Stimulated activated CD8-positive, alpha-beta memory T cell treated with anti-CD3 and anti-CD28 coated beads, Interleukin-12 subunit alpha, Interleukin-12 subunit beta, amount 100 ng/mL, for 1 hour (primary cell): Measurements from ENCODE around the gene AP3S1.

Experiments
- DNase-seq: peaks from one replicate; pipeline ENCODE4 v3.0.0-alpha.2; 2020; ENCODE audit warnings: low read depth

AP3S1 gene

DNA sequence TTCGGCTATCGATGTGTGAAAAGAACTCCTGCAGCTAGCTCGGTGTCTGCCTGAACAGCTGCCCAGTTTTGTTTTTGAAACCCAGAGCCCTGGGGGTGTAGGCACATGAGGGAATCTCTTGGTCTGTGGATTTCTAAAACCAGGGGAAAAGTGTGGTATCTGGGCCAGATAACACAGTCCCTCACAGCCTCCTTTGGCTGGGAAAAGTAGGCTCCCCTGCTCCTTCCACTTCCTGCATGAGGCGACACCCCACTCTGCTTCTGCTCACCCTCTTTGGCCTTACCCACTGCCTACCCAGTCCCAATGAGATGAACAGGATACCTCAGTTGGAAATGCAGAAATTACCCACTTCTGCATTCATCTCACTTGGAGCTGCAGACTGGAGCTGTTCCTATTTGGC, 15.8 kb upstream of the AP3S1 start:
- no peak for DNase-seq

DNA sequence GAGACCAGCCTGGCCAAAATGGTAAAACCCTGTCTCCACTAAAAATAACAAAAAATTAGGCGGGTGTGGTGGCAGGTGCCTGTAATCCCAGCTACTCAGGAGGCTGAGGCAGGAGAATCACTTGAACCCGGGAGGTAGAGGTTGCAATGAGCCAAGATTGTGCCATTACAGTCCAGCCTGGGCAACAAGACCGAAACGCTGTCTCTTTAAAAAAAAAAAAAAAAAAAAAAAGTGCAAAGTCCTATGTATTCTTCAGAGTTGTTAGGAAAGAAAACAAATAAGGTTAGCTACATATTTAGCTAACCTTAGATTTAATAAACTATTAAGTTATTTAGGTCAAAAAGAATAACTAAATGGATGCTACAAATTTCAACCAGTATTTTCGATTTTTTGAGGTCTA, 11.8 kb upstream of the AP3S1 start:
- DNase-seq: no peak

DNA sequence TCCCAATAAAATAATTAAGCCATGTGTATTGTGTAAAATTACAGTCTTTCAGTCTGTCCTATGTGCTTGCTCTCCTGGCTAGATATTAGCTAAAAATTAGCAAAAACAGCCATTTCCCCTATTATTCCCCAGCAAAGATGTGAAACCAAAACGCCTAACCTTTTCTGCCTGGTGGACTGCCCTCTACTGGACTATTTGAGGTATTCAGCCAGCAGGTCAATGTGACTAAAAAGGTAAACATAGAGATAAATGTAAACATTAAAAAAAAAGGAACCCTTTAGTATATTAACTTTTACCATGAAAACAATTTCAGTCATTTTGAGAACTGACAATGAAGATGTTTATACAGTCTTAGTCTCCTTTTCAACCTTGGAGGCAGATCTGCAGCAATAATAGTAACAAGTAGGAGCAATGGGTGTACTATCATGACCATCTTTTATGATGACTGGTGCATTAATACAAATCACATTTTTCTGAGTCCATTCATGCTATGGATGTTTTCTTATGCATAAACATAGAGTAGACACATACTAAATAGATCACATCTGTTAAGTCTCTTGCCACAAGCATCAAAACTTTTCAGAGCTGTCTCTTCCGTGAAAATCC, 10.5 kb upstream of the AP3S1 start:
- DNase-seq: peak; percentile 18

DNA sequence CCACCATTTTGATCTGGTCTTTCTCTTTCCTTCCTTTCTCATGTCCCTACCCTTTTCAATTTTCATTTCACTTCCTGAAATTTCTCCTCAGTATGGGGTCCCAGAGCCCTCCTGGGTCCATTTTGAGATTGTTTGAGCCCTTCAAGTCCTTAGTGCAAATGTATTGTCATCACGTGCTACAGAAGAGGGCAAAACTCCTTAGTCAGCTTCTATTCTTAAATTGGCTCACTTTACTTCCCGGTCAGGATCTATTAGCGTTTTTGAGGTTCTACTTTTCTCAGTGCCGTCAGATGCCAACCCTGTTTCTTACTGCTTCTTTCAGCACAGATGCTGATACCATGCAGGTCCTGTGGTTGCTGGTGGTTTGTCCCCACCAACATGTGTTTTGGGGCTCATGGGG, 6.3 kb upstream of the AP3S1 start:
- no peak for DNase-seq

DNA sequence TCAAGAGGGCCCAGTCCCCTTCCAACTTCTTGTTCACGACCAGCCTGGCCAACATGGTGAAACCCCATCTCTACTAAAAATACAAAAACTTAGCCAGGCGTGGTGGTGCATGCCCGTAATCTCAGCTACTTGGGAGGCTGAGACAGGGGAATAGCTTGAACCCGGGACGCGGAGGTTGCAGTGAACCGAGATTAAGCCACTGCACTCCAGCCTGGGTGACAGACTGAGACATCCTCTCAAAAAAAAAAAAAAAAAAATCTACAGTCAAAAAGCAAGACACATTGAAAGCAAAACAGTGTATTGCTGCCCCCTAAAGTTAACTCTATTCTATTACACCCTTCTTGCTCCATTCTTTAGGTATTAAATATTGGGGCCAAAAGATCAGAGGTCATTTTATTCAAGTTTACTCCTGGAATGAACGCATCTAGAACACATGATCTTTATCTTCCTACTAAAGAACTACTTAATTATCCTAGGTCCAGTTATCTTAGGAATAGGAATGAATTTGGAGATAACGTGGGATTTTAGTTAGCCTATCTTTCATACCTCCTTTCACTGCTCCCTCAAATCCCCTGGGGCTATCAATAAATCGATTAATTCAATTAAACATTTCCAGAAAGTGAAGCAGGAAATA, 2.7 kb upstream of the AP3S1 start:
- DNase-seq: no peak

DNA sequence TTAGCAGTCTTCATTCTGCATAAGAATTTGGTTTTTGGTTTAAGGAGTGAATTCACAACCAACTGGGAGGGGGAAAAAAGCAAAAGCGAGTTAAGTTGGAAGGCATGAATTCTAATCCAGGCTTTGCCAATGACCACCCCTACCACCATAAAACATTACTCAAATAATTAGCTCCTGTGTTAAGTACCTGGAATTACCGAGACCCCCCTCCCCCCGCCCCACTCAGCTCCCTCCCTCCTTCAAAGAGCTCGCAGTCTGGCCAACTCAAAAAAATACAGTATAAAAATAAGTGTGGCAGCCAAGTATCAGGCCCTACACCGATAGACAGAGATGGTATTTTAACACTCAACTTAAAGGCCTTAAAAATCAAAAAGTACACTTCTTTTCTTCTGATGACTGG, 862 bp upstream of the AP3S1 start:
- no peak for DNase-seq

DNA sequence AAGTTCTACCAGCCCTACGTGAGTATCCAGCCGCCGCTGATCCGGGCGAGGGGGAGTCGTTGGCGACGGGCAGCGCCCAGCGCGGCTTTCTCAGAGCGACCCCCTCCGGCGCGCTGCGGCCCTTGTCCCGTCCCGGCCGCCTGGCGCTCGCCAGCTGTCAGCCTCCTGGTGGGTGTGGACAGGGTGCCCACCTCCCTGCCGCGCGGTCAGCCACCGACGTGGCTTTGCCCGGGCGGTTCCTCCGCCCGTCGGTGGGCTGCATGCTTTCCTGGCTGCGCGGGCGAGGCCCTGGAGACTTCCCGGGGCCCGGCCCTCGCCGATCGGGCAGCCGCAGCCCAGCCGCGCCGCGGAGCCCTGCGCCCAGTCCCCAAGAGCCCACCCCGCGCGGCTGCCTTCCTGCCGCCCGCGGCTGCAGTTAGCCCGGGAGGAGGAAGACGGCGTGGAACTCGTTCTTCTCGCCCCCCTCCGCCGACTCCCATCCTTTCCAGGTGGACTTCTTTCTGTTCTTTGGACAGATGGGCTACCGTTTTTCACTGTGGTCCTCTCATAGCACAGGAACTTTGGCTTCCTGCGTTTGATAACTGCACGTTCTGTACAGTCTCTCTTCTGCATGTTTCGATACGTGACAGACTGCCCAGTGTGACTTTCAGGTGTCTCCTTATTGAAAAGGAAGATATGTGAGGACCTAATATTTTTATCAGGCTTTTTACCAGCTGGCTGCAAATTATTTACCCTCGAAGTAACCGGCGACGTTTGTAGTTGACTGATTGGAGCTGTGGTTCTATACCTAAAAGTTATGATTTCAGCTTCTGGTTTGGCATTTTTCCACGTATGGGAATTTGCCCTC, 577 bp downstream of the AP3S1 start:
- no peak for DNase-seq

DNA sequence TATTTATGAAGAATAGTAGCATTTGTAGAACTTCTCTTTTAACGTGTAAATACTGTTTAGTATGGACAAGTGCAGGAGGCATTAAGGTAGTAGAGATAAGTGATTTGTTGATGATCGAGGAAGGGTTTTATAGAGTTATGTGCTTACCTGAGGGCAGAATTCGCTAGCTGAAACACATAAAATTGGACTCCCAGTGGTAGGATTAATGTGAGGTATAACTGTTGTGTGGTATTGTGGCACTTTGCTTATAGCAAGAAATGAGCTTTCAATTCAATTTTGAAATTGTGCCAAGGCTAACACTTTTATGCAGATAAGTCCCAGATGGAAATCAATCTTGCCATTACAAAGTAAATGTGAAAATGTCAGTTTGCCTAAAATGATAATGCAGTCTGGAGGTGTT, 1.2 kb downstream of the AP3S1 start:
- no peak for DNase-seq

DNA sequence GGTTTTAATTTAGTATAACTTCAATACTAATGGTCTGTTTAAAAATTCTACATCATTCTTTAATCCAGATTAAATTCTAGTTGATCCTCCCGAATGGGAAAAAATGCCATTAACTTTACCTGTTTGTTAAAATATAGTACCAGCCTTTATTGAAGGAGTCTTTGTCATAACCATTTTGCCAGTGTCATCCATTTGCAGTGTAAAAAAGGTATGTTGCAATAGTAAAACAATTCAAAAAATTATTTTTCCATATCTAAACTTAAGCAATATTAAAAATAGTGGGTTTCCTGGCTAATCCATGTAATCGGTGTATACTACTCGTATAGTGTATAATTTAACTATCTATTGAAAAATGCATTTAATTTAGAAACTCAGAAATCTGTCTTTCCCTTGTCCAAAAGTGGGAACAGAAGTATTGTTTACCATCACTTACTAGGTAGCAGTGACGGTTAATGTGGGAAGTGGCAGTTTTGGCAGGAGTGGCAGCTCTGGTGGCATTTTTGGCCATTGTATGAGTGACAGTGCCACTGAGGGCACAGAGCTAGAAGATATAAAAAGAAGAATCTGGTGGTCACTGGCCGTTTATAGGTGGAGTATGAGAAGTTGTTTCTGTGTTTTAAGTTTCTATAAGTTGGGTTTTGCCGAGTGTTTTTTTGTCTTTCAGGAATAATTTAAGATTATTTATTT, 1.9 kb downstream of the AP3S1 start:
- no peak for DNase-seq

DNA sequence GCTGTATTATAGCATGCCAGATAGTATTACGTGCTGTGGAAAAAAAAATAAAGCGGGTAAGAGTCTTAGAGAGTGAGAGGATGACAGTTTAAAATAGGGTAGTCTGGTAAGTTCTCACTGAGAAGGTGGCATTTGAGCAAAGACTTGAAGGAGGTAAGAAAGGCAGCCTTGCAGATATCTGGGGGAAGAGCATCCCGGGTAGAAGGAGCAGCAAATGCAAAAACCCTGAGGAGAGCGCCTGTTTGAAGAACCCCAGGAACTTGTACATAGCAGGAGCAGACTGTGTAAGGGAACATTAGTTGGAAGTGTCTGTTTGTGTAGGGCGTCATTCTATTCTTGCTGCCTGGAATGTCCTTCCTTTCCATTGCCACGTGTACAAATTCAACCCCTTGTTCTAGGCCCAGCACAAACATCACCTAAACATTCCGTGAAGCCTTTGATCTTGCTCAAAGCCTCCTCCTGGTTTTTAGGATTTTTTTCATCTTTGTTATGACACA, 2.6 kb downstream of the AP3S1 start:
- no peak for DNase-seq

DNA sequence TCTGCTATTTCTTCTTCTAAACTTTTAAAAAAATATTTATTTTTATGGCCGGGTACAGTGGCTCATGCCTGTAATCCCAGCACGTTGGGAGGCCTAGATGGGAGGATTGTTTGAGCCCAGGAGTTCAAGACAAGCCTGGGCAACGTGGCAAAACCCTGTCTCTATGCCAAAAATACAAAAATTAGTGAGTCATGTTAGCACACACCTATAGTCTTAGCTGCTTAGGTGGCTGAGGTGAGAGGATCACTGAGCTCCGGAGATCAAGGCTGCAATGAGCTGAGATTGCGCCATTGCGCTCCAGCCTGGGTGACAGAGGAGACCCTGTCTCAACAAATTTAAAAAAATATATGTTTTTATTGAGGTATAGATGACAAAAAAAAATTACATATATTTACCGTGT, 5.6 kb downstream of the AP3S1 start:
- no peak for DNase-seq

DNA sequence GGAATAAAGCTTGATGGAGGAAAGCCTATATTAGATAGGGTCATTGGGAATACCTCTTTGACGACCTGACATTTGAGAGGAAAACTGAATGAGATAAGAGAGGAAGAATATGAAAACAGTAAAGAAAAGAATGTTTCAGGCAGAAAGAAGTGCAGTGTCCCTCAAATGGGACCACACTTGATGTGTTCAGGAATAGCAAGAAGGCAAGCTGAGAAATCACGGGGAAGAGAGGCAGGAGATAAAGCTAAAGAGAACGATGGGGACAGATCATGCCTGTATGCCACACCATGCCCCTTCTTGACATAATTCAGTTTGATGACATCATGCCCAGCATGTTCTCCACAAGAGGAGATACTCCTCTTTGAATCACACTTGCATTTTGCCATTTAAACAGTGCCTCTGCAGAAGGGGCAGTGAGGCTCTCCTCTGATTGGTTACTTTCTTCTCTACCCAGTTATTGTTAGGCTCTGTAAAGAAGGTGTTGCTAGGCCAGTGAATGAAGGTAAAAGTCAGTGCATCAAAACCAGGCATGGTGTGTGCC, 7.6 kb downstream of the AP3S1 start:
- DNase-seq: no peak

DNA sequence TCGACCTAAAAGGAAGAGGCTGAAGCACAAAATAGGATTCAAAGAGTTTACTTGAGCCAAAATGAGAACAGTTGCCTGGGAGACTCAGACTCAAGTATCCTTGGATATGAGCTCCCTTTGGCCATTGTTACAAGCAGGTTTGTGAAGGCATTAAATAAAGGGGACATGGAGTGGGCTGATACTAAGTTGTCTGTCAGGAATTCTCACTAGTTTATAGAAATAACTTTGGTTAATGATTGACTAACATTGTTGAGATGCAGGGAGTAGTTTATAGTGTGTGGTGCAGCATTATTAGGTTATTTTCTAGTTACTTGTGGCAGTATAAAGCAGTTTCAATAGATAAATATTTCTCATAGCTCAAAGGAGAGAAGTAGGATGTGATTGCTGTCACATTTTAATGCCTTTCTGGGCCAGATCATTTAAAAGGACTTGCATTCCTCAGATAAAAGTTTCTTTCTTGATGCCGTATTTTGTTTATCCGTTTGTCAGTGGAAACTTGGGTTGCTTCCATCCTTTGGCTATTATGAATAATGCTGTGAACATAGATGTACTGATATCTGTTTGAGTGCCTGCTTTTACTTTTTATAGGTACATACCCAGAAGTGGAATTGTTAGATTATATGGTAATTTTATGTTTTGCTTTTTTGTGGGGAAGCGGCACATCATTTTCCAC, 9.1 kb downstream of the AP3S1 start:
- DNase-seq: no peak

DNA sequence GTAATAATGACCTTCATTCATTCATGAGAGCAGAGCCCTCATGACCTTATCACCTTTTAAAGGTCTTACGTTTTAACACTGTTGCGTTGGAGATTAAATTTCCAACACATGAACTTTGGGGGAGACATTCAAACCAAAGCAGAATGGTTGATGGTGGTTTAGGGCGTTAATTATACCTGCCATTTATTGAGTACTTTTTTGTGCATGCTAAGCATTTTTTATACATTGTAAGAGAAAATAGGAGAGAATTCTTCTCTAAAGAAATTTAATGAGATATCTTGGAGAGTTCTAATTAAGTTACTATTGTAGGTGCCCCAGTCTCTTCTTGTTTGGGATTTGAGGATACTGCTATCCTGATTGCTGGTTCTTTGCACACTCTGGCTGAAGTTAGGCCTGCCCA, 12.4 kb downstream of the AP3S1 start:
- DNase-seq: no peak

DNA sequence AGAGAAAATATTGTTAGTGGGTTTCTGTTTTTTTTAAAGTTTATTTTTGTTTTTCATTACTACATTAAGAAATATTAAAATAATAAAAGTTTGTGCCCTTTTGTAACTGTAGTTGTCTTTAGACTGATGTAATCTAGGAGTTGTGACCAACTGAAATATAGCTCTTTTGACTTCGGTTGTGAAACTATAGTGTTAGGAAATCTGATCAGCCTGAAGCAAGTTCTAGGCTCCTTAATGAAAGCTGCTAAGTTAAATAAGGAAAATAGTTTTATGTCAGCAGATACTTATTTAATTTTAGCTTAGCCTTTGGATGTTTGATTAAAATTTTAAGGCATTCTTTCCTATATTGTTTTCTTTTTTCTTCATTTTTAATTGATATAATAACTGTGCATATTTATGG, 14.2 kb downstream of the AP3S1 start:
- no peak for DNase-seq

DNA sequence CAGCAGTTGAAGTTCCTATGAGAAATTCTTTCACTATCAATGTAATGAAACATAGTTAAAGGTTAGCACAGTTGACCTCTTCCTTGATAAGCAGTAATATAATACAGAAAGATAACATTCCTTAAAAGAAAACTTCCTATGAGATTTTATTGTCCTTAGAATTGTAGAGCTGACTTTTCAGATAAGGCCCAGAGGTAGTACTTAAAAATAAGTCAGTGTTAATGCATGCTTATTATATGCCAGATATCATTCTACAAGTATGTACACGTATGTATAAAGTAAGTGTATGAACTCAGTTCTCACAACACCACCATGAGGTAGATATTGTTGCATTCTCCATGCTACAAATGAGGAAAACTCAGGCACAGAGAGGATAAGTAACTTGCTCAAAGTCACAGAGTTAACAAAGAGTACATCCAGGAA, 15.3 kb downstream of the AP3S1 start:
- DNase-seq: no peak

DNA sequence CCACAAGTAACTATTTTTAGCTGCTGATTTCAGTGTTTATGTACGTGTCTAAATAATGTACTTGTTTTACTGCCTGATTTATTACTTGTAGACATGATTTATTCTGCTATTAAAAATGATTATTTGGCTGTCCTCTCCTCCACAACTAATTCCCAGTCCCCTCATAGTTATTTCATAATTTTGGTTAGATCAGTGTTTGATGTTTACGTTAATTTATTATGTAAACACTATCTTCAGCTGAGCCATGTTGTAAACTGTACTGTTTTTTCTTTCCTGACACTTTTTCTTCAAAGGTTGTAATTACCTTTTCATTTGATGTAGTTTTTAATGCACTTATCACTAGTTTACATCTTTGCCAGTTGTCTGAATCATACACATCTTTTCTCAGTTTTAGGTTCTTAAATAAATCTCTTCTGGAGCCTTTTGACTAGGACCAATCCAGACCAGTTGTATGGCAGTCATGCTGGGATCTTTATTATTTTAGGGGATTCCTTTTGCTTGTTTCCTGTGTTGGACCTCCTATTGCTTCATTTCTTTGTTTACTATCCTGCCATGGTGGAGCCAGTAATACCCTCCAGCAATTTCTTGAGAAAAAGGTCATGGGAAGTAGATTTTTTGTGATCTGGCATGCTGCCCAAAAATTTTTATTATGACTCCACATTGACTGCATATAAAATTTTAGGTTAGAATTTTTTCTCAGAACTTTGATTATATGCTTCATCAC, 16.1 kb downstream of the AP3S1 start:
- DNase-seq: no peak

DNA sequence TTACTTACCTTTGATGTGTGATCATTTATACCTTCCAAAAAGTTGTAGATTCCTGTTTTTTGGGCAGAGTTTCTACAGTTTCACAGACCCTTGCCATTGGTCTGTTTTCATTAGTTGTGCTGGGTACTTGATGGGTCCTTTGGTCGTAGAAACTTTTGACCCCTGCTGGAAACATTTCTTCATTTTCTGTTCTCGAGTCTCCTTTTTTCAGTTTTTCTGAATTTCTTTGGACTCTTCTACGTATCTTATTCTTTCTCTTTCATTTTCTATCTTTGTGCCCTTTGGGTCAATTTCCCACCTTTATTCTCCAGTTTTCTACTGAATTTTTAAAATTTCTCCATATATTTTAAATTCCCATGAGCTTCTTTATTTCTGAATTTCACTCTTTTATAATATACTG, 16.7 kb downstream of the AP3S1 start:
- DNase-seq: no peak

DNA sequence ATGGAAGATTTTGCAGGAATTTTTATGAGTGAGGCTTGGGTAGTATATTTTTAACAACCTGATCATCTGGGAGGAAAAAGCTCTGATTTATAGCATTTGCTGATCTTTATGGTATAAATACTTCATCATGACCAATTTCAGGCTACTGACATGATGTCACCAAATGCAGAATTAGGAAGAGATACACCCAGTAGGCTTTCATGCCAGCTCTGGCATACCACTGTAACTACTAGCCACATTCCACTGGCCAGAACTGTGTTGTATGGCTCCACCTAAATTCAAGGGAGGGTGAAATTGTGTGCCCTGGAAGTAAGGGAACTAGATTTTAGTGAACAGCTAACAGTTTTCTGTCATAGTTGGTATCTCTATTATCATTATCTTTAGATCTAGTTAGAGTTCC, 17.6 kb downstream of the AP3S1 start:
- DNase-seq: no peak

DNA sequence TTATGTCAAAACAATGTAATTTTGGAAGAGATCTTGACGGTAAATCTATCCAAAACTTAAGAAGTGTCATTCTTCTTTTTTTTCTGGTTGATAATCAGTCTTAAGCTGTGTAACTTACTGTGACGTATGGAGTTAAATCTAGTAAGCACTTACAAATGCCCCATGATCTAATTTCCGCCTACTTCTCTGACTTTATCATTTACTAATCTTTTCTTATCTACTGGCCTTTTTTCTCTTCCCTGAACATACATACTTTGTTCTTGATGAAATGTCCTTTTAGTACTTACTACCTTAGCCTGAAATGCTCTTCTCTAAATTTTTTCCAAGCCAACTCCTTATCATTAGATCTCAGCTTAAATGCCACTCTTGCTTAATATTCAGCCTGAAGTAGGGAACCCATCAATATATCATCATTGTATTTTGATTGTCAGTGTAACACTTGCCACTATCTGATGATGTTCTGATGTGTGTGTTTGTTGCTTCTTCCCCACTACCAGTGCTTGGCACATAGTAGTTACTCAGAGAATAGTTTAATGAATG, 27.6 kb downstream of the AP3S1 start:
- DNase-seq: no peak

DNA sequence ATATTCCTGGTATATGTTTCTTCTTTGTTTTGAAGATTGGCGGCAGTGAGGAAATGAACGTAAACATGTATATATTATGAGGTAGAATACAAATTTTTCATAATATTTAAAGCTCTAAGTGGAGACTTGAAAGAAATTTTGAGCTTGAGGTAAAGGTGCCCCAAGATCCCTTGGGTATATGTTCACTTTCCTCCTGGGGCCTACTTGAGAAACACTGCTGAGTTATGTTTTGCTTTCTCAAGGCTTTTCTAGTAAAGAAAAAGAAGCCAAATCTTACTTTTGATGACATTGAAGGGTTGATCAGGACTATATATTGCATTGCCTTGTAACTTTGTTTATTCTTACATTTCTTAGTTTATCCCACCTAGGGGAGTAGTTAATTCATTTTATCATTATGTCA, 30.7 kb downstream of the AP3S1 start:
- DNase-seq: no peak
